ENCODE data around the gene ZNF839.

The ZNF839 gene

DNA sequence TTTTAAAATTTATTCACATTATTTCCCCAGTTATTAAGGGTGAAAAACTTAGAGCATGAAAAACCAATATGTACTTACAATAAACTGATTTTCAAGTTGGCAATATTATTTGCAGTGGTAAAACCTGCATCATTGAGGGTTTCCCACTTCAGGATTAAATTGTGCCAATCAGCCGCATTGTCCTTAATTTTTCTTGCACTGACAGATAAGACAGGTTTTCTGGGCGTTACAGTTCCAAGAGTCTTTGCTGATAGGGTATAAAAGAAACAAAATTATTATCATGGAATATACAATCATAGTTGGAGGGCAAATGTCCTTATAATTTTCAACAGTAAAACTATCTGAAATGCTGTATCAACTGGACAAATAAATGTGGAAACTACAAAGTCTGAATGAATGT lies 39.8 kb downstream of the ZNF839 start:
- no peak overlapping the region for H3K27ac ChIP-seq (ENCODE audit: extremely low read depth, low read depth, low read length)
- H3K36me3 ChIP-seq (ENCODE audit: control insufficient read depth in 2 of 2, insufficient read depth in 1 of 2, low read length in 2 of 2): peaks cover 33 to 52% of the 10 kb centered on the region in 2 experiments
- H3K9me3 ChIP-seq (ENCODE audit: control insufficient read depth, insufficient read depth, low read depth, low read length): no peaks in the 10 kb centered on the region
- ChIA-PET CTCF (interaction anchor here (0.6 kb wide), 1 partner anchor 49 kb away, joined by 3 read pairs; no protein-coding TSS in a partner anchor), POLR2A (no interaction called here)
- no peak overlapping the region for H3K4me3 ChIP-seq (ENCODE audit: low read depth, low read length)
- no peak for TF ChIP-seq ZNF239 (tag by site-specific recombination; IDR thresholded peaks at IDR 0.05)
- no peak for TF ChIP-seq REPIN1 (tag by site-specific recombination; IDR thresholded peaks at IDR 0.05; ENCODE audit: low read depth)
- TF ChIP-seq TCF7L2 (IDR thresholded peaks at IDR 0.05; ENCODE audit: borderline replicate concordance, low read depth, low read length): no peak
- no peak for TF ChIP-seq ZNF175 (tag by site-specific recombination; IDR thresholded peaks at IDR 0.05)
- TF ChIP-seq ZNF555 (tag by site-specific recombination; conservative IDR thresholded peaks at IDR 0.05): no peak
- TF ChIP-seq ZNF133 (tag by site-specific recombination; IDR thresholded peaks at IDR 0.05): no peak
- no peak for TF ChIP-seq ZNF16 (tag by site-specific recombination; IDR thresholded peaks at IDR 0.05; ENCODE audit: low read depth)
- no peak for TF ChIP-seq ZBTB21 (tag by site-specific recombination; IDR thresholded peaks at IDR 0.05)
- no peak for TF ChIP-seq ZNF621 (tag by site-specific recombination; IDR thresholded peaks at IDR 0.05)
- TF ChIP-seq, protein P1, sequence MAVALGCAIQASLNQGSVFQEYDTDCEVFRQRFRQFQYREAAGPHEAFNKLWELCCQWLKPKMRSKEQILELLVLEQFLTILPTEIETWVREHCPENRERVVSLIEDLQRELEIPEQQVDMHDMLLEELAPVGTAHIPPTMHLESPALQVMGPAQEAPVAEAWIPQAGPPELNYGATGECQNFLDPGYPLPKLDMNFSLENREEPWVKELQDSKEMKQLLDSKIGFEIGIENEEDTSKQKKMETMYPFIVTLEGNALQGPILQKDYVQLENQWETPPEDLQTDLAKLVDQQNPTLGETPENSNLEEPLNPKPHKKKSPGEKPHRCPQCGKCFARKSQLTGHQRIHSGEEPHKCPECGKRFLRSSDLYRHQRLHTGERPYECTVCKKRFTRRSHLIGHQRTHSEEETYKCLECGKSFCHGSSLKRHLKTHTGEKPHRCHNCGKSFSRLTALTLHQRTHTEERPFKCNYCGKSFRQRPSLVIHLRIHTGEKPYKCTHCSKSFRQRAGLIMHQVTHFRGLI (tag by site-specific recombination; IDR thresholded peaks at IDR 0.05): no peak
- TF ChIP-seq ZNF157 (tag by site-specific recombination; IDR thresholded peaks at IDR 0.05): no peak
- no peak for TF ChIP-seq ZNF10 (tag by site-specific recombination; IDR thresholded peaks at IDR 0.05)
- TF ChIP-seq ZNF610 (tag by site-specific recombination; IDR thresholded peaks at IDR 0.05; ENCODE audit: borderline replicate concordance): no peak
- TF ChIP-seq ZNF777 (tag by site-specific recombination; IDR thresholded peaks at IDR 0.05; ENCODE audit: borderline replicate concordance): no peak
- 0 out of 2 replicates have a peak, but pooled peaks cover 3% of the 10 kb centered on the region for H3K4me1 ChIP-seq (ENCODE audit: control insufficient read depth, insufficient read depth, low read length)

DNA sequence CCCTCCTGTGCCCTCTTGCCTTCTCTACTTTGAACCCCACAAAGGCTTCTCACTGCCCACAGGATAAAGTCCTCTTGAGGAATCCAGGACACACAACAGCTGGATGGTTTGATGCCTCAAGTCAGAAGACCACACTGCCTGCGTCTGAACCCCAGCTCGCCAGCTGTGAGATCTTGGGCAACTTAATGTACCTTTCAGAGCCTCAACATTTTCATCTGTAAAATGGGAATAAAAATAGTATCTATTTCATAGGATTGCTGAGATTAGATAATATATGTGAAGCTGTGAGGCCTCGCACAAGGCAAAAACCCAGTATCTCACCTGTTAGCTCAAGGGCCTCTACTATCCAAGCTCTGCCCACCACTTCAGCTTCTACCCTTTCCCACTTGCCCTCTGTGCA lies 40.8 kb downstream of the ZNF839 start:
- no peaks in the 10 kb centered on the region for H3K9me3 ChIP-seq (ENCODE audit: control insufficient read depth, insufficient read depth, low read depth, low read length)
- ChIA-PET CTCF (no interaction called here), POLR2A (no interaction called here)
- no peak overlapping the region for H3K4me3 ChIP-seq (ENCODE audit: low read depth, low read length)
- H3K4me1 ChIP-seq (ENCODE audit: control insufficient read depth, insufficient read depth, low read length): 0 out of 2 replicates have a peak, but pooled peaks cover 3% of the 10 kb centered on the region
- TF ChIP-seq ZNF223 (tag by site-specific recombination; IDR thresholded peaks at IDR 0.05): no peak
- TF ChIP-seq, protein P2, sequence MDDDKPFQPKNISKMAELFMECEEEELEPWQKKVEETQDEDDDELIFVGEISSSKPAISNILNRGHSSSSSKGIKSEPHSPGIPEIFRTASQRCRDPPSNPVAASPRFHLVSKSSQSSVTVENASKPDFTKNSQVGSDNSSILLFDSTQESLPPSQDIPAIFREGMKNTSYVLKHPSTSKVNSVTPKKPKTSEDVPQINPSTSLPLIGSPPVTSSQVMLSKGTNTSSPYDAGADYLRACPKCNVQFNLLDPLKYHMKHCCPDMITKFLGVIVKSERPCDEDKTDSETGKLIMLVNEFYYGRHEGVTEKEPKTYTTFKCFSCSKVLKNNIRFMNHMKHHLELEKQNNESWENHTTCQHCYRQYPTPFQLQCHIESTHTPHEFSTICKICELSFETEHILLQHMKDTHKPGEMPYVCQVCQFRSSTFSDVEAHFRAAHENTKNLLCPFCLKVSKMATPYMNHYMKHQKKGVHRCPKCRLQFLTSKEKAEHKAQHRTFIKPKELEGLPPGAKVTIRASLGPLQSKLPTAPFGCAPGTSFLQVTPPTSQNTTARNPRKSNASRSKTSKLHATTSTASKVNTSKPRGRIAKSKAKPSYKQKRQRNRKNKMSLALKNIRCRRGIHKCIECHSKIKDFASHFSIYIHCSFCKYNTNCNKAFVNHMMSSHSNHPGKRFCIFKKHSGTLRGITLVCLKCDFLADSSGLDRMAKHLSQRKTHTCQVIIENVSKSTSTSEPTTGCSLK (tag by site-specific recombination; IDR thresholded peaks at IDR 0.05): no peak
- TF ChIP-seq ZNF404 (tag by site-specific recombination; IDR thresholded peaks at IDR 0.05): no peak
- no peak for TF ChIP-seq SP7 (tag by site-specific recombination; IDR thresholded peaks at IDR 0.05)
- TF ChIP-seq, protein P3, sequence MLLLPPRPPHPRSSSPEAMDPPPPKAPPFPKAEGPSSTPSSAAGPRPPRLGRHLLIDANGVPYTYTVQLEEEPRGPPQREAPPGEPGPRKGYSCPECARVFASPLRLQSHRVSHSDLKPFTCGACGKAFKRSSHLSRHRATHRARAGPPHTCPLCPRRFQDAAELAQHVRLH (tag by site-specific recombination; IDR thresholded peaks at IDR 0.05): no peak
- TF ChIP-seq, protein P4, sequence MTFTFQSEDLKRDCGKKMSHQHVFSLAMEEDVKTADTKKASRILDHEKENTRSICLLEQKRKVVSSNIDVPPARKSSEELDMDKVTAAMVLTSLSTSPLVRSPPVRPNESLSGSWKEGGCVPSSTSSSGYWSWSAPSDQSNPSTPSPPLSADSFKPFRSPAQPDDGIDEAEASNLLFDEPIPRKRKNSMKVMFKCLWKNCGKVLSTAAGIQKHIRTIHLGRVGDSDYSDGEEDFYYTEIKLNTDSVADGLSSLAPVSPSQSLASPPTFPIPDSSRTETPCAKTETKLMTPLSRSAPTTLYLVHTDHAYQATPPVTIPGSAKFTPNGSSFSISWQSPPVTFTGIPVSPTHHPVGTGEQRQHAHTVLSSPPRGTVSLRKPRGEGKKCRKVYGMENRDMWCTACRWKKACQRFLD (tag by site-specific recombination; IDR thresholded peaks at IDR 0.05): no peak
- TF ChIP-seq, protein P5, sequence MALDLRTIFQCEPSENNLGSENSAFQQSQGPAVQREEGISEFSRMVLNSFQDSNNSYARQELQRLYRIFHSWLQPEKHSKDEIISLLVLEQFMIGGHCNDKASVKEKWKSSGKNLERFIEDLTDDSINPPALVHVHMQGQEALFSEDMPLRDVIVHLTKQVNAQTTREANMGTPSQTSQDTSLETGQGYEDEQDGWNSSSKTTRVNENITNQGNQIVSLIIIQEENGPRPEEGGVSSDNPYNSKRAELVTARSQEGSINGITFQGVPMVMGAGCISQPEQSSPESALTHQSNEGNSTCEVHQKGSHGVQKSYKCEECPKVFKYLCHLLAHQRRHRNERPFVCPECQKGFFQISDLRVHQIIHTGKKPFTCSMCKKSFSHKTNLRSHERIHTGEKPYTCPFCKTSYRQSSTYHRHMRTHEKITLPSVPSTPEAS (tag by site-specific recombination; IDR thresholded peaks at IDR 0.05): no peak
- peaks cover 25 to 41% of the 10 kb centered on the region in 2 experiments for H3K36me3 ChIP-seq (ENCODE audit: control insufficient read depth in 2 of 2, insufficient read depth in 1 of 2, low read length in 2 of 2)
- H3K27ac ChIP-seq (ENCODE audit: extremely low read depth, low read depth, low read length): no peak overlapping the region
